Measurements from ENCODE around the gene HOXC9. TPM values are rescaled to one million over a fixed set of nuclear protein-coding genes. Genes with fewer than 3 reads are reported as not detected.

Gene HOXC9
- total RNA-seq, 1 donor: not detected

DNA sequence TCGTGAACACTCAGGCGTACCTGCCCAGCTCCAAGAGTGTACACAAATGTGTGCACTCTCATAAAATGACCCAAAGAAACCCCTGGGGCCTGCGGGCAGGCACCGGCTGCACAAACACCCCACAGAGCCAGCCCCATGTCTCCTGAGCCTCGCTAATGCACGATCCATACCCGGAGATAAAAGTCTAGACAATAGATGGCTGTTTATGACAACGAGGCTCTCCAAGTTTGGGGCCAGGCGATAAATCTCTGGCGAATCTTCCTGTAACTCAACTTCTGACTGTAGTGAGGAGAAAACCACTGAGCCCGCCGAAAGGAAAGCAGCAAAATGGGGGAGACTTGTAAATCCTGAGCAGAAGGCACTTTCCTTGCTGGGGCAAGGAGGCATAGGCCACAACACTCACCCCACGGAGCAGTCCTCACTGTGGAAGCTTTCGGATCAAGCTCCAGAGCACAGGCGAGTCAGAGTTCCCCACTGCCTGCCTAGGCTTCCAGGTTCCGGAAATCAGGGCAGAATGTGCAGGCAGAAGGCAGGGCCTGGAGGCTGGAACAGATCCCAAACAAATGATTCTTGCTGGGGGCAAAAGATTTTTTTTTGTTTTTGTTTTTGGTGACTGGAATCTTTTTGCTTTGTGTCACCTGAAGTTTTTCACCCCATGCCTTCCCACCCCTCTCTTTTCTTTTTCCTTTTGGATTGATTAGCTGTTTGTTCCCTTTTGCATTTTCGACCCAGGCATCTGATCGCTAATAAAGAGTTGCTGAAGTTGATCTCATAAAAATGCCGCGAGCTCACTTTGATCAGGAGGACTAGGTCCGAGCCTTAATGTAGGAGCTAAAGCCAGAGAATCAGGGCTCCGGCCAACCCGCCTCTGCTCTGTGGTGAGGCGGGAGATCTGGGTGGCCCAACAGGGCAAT lies 31.5 kb upstream of the HOXC9 start:
- DNase-seq (ENCODE audit: low read depth): no peak
- TF ChIP-seq, protein P1, sequence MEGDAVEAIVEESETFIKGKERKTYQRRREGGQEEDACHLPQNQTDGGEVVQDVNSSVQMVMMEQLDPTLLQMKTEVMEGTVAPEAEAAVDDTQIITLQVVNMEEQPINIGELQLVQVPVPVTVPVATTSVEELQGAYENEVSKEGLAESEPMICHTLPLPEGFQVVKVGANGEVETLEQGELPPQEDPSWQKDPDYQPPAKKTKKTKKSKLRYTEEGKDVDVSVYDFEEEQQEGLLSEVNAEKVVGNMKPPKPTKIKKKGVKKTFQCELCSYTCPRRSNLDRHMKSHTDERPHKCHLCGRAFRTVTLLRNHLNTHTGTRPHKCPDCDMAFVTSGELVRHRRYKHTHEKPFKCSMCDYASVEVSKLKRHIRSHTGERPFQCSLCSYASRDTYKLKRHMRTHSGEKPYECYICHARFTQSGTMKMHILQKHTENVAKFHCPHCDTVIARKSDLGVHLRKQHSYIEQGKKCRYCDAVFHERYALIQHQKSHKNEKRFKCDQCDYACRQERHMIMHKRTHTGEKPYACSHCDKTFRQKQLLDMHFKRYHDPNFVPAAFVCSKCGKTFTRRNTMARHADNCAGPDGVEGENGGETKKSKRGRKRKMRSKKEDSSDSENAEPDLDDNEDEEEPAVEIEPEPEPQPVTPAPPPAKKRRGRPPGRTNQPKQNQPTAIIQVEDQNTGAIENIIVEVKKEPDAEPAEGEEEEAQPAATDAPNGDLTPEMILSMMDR (IDR thresholded peaks at IDR 0.05; ENCODE audit: insufficient read depth, low read length): no peak
- no peak overlapping the region for H3K4me3 ChIP-seq (ENCODE audit: low read depth, low read length)

DNA sequence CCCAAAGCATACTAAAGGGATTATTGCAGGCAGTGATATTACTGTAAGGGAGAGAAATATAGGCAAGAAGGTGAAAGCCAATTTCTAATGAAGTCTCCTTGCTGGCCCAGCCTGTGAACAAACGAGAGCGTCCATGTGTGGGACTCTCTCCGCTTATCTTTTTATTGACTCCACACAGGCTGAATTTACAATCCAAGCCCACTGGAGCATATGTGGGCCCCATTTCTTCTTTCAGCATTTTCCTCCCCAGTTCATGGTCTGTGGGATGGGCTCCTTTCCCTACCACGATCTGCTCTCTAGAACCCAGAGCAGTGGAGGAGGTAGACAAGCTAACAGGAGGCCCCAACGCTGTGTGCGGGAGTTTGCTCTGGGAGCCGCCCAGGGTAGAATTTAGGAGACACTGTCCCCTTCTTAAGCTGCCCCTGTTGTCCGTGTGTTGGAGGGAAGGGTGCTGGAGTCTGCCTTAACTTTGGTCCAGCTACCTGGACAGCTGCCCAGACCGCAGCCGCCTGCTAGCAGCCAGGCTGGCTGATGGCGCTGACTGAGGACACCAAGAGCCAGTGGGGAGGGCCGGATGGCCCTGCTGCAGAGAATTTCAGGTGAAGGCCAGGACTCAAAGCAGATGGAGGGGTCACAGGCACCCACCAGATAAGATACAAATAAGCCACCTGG lies 30.2 kb upstream of the HOXC9 start:
- no peak overlapping the region for H3K4me3 ChIP-seq (ENCODE audit: low read depth, low read length)
- TF ChIP-seq, protein P1 (IDR thresholded peaks at IDR 0.05; ENCODE audit: insufficient read depth, low read length): no peak
- DNase-seq (ENCODE audit: low read depth): no peak

DNA sequence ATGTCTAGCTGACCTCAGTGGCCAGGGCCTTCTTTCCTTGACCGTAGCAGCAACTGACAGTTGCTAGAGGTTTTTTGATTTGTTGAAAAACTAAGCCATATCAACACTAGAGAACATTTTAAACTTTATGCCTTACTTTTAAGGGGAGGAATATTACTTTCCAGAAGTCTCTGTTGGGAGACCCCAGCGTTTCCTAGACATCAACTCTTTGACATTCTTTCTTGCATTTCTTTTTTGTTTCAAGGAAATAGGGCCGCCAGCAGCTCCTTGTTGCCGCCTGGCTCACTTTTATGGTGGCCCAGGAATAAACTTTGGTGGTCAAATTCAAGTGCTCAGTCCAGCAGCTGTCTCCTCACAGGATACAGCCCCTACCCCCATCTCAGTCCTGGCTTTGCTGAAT lies 29.5 kb upstream of the HOXC9 start:
- no peak overlapping the region for H3K4me3 ChIP-seq (ENCODE audit: low read depth, low read length)
- no peak for DNase-seq (ENCODE audit: low read depth)
- TF ChIP-seq, protein P1 (IDR thresholded peaks at IDR 0.05; ENCODE audit: insufficient read depth, low read length): no peak

DNA sequence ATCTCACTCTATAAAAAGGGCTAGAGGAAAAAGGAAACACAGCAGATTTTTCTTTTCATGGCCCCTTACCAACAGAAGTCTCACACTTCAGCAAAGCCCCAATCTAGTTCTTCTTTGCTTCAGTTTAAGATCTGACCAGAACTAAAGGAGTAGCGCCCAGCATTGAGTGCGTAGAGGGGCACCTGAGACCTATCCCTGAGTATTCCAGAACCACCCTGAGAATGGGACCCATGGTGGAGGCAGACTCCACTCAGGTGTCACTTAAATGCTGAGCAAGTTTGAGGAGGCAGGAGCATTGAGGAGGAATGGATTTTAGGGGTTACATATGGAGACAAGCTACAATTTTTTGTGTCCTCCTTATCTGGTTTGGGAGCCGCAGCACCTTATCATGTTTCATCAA lies 28.8 kb upstream of the HOXC9 start:
- no peak for DNase-seq (ENCODE audit: low read depth)
- TF ChIP-seq, protein P1 (IDR thresholded peaks at IDR 0.05; ENCODE audit: insufficient read depth, low read length): no peak
- H3K4me3 ChIP-seq (ENCODE audit: low read depth, low read length): no peak overlapping the region

DNA sequence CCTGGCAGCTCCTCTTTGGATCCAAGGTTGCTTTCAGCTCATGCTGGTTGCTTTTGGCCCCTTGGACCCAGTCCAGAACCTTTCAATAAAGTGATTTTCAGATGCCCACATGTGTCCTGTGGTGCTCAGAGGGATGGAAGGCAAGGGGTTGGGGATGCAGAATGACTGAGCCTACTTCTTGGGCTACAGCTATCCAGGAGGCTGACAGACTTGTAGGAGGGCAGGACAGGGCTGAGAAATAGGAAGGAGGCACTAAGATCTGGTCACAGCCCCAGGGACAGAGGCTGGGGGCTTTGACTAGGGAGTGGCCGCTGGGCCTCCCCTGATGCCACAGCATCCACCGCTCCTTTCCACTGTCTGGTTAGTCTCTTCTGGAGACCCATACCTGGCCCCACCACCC lies 28.3 kb upstream of the HOXC9 start:
- TF ChIP-seq, protein P1 (IDR thresholded peaks at IDR 0.05; ENCODE audit: insufficient read depth, low read length): no peak
- H3K4me3 ChIP-seq (ENCODE audit: low read depth, low read length): no peak overlapping the region
- DNase-seq (ENCODE audit: low read depth): no peak

DNA sequence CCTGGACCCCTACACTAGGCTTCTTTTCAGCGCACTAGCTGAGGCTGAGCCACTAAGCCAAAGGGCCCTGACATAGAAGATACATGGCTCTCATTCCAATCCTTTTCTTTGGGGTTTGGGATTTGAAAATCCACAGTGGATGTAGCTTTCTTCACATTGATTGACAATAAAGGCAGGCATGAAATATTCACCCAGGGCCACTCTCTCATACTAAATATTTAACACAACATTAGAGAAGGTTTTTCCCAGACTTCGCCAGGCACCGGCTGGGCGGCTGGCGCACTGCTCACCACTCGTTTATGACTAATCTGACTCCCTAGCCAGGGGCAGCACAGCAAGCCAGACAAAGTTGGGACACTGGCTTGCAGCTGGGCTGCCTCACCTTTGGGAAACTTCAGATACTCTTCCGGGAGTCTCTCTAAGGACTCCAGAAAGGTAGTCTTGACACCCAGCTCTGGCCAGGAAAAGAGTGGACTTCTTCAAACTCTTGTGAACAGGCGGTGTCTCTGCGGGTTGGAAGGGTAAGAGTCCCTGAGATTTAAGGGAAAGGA lies 27.7 kb upstream of the HOXC9 start:
- DNase-seq (ENCODE audit: low read depth): no peak
- no peak overlapping the region for H3K4me3 ChIP-seq (ENCODE audit: low read depth, low read length)
- TF ChIP-seq, protein P1 (IDR thresholded peaks at IDR 0.05; ENCODE audit: insufficient read depth, low read length): no peak

Data from fibroblast of the aortic adventitia (primary cell).